Stimulated activated CD4-positive, alpha-beta T cell treated with anti-CD3 and anti-CD28 coated beads, TNF-alpha, amount 100 ng/mL, for 24 hours (primary cell): ENCODE results near the gene PTPRQ.

Experiments
- DNase-seq, 3 experiments: peaks; one replicate each; pipeline ENCODE4 v3.0.0-alpha.2; 2020; ENCODE audit warnings: low read depth in 3 of 3

The PTPRQ gene

DNA sequence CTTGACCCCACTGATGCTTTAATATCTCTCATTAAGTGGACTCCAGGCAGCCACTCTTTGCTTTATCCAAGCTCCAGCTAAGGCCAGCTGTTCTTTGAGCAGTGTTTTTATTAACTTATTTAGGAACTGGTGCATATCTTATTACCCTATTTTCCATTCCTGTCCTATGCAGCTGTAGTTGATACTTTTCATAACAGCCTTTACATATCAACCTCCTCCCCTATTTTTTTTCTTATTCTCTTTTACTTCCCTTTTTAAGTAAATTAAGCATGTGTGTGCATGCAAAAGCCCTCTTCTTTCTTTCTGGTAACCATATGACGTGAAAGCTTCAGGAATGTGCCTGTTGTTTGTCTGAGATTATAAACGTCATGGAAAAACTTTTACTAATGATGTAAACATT lies 121.2 kb downstream of the PTPRQ start:
- DNase-seq = no peak

DNA sequence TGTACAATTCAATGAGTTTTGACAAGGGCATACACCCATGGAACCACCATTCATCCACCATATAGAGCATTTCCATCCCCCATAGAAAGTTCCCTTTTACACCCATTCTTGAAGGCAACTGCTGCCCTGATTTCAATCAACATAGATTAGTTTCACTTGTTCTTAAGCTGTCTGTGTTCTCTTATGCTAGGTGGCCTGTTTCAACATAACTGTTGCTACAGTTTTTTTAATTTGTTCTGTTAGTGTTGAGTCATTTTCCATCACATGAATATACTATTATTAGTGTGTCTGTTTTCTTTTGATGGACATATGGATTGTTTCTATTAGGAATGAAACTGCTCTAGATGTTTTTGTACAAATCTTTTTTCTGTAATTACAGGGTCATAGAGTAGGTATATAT lies 123.4 kb downstream of the PTPRQ start:
- DNase-seq = no peak

DNA sequence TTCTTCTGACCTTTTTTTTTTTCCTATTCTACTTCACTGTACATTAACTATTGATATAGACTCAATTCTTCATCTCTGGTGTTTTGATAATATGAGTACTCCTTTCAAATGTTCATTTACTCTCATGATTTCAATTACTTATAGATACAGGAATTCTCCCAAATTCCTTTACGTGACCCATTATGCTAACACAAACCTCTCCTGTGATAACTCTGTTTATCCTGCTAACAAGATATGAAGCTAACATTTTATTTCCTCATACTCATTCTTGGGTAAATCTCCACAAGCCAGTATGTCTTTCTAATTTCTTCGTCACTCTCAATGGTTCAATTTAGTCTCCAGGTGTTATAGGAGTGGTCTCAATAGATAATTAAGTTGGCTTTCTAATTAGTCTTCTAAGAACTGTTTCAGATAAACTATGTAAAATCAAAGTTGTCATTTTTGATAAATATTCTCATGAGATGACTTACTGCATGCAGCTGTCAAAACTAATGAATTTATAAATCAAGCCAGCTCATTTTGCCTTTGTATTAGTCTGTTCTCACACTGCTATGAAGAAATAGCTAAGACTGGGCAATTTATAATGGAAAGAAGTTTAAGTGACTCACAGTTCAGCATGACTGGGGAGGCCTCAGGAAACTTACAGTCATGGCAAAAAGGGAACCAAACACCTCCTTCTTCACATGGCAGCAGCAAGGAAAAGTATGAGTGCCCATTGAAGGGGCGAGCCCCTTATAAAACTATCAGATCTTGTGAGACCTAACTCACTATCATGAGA lies 132.8 kb downstream of the PTPRQ start:
- no peak for DNase-seq

DNA sequence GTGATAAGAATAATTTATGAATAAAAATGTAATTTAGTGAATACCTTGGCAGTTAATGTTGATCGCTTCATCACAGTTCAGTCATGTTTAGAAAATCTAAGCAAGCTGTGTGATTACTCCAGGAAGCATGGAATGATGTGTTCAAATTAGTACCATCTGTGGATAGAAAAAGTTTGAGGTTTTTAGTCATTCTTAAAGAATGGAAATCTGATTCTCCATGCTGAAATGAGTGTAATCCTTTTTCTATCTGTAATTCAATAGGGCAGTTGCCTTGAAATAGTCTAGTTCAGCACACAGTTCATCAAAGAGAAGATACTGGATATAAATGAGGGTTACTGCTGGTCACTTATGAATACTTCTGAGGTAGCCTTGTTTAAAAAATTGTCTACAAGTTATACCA lies 136.2 kb downstream of the PTPRQ start:
- DNase-seq = no peak

DNA sequence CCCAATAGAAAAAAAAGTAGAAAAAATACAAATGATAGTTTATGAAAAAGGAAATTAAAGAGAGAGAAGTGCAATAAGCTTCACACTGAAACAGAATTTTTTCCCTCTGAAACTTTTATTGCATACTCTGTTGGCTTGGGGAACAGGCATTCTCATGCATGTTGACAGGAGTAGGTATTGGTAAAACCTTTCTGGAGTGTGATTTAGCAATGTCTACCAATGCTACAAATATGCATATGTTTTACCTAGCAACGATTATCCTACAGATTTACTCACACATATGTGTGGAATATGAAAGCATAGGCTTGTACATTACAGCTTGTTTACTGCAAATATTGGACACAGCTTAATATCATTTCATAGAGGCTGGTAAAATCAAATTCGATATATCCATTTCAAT lies 137.7 kb downstream of the PTPRQ start:
- DNase-seq = no peak

DNA sequence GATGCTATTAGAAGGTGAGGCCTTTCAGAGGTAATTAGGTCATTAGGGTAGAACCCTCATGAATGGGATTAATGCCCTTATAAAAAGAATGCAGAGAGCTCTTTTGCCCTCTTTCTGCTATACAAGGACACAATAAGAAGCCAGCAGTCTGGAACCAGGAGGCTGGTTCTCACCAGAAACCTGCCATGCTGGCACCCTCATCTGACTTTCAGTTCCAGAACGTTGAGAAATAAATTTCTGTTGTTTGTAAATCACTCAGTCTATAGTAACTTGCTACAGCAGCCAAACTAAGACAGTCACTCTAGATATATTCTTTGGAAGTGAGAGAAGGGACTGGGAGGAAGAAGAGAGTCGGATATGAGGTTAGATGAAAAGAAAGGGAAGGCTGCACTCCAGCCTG lies 138.4 kb downstream of the PTPRQ start:
- no peak for DNase-seq

DNA sequence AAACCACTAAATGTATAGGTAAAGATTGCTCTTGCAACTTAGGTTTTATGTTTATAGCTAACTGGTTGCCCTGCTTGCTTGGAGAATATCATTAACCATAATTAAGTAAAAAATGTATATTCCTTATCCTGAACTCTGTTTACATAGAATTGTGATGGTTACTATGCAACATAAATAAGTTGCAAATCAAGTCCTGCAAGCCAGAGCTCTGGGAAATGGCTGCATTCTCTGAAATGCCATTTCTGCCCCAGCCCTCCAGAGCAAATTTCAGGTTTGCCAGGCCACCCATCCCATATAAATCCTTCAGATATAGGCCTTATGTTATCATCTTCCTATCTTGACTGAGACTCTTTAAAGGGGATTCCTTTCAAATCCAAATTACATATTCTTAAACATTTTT lies 145.0 kb downstream of the PTPRQ start:
- DNase-seq = no peak

DNA sequence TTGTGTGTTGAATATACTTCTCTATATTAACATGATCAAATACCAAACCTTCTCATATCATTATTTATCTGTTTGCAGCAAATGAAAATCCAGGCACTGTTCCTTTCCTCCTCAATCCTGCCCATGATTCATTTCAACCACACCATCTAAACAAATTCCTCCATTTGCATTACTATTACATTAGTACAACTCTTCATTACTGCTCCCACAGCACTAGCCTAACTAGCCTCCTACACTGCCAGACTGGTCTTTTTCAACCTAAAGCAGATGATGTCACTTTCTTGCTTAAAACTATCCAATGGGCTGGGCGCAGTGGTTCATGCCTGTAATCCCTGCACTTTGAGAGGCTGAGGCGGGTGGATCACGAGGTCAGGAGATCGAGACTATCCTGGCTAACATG lies 146.1 kb downstream of the PTPRQ start:
- no peak for DNase-seq

DNA sequence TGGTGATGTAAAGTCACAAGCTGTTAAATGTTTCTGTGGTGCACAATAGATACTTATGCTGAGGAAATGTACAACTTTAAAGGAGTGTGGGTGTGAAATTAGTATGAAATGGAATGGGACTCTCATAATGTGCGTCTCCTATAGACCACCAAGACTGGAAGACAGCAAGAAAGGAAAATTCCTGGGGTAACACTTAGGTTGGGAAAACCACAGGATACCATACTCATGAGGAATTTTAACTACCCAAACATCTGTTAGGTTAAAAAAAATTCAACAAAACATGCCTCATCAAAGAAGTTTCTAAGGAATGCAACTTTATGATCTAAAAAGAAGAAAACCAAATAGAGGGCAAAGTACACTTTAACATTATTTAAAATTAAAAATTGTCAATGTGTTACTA lies 149.7 kb downstream of the PTPRQ start:
- DNase-seq = no peak

DNA sequence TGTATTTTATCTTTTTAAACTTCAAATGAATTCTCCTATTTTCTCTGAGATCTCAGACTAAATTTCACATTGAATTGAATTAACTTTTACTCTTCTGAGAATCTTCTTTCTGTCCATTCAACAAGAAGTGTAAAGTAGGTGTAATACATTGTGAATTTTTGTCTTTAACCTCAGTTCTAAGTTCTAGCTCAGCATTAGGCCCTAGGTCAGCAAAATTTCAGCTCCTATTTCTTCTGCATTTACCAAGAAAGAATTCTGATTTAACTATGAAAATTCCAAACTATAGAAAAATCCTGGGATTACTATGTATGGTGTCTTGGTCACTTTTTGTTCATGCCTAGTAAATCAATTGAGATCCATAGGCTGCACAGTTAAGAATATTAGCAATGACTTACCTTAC lies 152.5 kb downstream of the PTPRQ start:
- no peak for DNase-seq

DNA sequence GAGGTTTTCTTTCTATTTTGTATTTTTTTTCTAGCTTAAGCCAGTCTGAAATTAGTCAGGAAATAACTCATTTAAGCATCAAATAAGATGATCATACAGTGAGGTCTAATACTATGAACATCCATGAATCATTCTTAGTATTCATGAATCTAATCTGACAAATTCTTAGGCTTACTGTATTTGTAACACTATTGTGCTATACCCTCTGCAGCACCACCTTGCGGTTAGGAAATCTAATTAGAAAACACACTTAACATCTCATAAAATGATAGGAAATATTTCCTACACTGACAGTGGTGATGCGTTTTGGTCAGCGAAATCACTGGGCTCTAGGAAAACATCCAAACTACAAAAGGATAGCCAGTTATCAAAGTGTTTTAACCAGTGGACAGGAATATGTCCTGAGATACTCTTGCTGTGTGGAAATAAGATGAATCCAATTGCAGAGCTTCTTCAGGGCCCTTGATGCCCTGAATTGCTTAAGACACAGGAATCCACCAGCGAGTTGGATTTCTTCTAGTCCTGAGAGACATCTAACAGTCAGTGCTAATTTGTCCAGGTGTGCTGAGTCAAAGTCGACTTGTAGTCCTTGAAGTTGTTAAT lies 154.1 kb downstream of the PTPRQ start:
- no peak for DNase-seq

DNA sequence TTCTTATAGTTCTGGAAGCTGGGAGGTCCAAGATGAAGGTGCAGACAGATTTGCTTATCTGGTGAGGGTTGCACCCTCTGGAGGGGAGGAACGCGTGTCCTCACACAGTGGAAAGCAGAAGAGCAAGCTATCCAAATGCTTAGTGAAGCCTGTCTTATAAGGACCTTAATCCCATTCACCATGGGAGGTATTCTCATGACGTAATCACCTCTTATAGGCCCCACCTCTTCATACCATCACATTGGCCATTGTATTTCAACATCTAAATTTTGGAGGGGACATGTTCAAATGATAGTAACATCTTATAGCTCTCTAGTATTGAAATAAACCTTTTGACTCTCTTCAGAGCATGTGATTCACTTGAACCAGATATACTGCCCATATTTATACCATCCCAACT lies 158.4 kb downstream of the PTPRQ start:
- DNase-seq = no peak

DNA sequence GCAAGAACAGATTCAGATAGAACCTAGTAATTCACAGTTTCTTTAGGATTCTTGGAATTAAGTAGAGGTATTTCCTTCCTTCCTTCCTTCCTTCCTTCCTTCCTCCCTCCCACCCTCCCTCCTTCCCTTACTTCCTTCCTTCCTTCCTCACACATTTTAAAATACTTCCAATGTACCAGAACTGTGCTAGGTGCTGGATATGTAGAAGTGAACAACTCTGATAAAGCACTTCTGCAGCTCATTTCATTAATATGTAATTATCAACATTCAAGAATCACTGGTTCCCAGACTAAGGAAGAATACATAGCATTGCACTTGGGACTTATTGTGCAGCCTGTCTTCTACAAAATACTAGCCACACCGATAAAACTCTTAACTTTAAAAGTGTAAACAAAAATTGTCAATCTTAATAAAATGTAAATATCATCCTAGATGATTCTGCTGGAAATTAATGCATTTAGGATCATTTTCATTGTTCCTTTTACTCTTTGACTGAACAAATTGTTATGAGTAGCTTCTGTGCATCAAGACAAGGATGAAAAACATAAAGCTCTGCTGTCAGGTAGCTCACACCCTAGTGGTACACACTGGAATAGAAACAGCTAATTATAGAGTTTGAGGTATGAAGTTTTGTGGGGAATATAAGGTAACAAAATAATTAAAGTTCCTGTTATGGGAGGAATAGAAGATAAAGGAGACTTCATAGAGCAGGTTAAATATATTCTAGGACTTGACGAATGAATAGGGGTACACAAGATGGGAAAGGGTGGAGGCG lies 163.5 kb downstream of the PTPRQ start:
- DNase-seq = no peak

DNA sequence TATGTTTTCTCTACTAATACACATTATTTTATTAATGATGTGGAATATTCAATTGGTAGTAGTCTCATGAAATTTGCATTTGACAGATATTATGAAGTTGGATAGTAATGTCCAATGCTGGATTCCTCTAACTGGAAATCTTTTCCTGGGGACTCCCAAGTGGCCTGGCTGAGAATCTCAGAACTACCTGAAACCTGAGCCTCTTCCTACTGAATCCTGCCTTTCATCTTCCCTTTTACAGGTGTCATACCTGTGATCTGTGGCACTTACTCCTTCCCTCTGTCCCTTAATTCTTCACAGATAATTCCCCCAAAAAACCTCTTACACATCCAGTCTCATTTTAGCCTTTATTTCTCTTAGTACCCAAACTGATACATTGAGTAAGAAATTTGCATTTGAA lies 173.7 kb downstream of the PTPRQ start:
- no peak for DNase-seq

DNA sequence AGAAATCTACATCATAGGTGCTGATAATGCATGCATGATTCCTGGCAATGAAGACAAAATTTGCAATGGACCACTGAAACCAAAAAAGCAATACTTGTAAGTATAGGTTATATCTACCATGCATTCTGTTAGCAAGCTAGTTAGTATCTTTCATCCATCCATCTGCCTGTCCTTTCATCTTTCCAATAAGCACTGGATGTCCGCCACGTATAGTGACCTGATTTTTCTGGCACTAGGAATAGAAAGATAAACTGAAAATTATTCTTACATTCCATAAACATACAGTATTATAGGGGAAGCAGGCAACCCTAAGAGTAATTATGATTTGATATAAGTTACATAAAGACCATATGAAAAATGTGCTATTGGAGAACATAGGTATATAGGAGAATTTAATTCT lies 176.2 kb downstream of the PTPRQ start:
- DNase-seq = no peak

DNA sequence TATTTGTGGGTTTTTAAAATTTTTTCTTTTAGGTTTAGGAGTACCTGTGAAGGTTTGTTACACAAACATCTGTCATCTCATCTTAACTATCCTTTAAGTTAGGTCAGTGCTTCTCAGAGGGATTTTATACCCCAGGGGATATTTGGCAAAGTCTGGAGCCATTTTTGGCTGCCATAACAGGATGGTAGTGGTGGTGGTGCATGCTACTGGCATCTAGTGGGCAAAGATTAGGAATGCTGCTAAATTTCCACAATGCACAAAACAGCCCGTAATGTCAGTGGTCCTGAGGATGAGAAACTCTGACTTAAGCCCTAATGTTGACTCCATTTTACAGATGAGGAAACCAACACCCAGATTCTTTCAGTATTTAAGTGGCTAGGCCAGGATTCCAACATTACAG lies 178.2 kb downstream of the PTPRQ start:
- DNase-seq = no peak

DNA sequence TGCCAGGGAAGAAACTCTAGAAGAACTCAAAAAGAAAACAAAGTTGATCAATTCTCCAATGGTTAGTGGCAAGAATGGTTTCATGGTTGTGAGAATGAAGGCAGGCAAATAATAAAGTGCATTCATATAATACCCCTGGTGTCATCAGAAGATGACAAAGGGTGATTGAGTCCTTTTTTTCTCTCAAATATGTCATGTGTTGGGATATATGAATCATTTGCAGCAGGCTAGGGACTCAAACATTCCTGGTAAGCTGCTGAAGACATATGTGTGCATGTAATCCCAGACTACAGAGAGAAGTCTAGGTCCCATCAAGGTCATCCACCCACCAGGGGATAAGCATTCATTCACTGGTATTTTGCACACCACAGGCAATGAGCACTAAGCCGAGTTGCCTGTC lies 181.0 kb downstream of the PTPRQ start:
- no peak for DNase-seq

DNA sequence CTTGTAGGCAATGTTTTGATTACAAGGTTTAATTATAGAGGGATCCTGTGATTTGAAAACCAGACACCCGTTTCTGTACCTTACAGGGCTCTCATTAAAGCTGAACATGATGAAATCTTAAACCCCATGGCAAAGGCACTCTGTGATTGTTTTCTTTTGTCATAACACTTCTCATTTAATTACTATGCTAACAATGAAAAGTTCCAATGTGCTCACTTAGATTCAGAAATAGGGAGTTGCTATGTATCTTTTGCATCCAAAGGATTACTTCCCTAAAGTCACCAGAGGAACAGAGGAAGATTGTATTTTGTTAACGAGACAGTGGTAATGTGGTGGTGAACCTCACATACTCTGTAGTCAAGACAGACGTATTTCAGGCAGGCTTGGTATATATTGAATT lies 181.9 kb downstream of the PTPRQ start:
- DNase-seq = no peak

DNA sequence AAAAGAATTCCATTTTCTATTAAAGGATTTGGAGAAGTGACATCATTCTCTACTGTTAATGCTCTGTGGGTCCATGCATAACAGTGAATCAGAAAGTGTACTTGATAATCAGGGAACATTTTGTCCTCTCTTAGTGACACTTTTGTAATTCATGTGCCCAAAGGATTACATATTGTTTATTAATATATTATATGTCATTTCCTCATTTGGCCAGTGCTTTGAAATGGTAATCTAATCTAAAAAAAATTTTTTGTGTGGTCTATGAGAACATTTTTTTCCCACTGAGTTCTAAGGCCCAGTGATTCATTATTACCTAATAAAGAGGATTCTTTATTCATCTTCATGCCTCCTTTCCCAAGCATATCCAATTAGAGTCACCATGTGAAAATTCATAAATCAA lies 183.7 kb downstream of the PTPRQ start:
- DNase-seq = no peak

DNA sequence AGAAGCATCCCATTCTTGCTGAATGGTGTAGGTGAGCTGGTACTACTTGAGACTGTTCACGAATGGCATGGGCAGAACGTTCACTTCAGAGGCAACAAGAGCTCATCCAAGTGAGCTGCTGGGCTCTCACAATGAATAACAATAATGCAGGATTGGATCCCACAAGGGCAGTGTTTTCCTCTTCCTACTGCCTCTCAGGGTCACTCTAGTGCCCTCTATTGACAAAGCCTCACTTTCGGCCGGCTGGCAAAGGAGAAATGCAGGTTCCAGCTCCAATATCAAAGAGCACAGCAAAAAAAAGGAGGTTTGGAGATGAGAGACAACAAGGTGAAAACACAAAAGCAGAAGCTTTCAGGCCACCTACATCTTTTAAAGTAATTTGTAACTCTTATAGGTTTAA lies 188.8 kb downstream of the PTPRQ start:
- DNase-seq = no peak

DNA sequence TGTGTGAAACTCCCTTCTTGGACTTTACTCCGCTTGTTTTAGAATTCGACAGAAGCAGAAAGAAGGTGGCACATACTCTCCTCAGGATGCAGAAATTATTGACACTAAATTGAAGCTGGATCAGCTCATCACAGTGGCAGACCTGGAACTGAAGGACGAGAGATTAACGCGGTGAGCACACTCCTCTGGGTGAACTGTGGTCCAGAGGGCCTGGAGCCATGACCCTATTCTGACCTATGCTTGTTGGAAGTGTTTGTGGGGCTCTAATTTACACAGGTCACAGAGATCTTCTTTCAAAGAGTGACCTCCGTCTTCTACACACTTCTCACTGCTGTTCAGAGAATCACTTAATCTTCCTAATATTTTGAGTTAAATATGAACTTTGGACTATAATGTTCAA lies 190.9 kb downstream of the PTPRQ start:
- no peak for DNase-seq

DNA sequence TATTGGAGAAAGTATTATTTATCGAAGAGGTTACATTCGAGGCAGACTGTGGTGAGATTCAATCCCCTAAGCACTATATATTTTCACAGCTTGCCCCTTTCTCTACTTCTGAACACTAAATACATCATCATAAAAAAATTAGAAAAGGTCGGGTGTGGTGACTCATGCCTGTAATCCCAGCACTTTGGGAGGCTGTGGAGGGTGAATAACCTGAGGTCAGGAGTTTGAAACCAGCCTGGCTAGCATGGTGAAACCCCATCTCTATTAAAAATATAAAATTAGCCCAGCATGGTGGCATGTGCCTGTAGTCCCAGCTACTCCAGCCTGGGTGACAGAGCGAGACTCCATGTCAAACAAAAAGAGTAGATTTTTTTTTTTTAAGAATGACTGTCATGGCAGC lies 192.8 kb downstream of the PTPRQ start:
- DNase-seq = no peak

DNA sequence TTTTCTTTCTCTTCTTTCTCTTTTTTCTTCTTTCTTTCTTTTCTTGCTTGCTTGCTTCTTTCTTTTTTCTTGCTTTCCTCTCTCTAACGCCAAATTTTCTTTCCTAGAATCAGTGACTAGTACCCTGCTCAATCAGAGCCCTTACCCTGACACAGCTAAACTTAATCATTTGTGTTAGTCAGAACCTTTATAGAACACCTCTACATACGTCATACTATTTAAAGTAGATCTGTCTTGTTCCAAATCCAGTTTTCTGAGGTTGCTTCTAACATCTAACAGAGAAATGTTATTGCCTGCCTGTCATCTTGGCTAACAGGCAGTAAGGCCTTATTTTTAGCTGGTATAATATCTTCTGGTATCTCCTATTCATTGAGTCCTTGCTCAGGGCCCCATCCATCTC lies 197.9 kb downstream of the PTPRQ start:
- DNase-seq = no peak
